Activated B cell treated with CpG ODN at 0.5 μM for 24 hours (primary cell): ENCODE measurements around the gene SARM1. TPM values are rescaled to one million over a fixed set of nuclear protein-coding genes. Genes with fewer than 3 reads are reported as not detected.

Experiments used
- ATAC-seq: fragments of 200-7000 bp; cut with Tn5 transposase; one replicate; pipeline ENCODE4 v1.10.0; 2021; ENCODE audit warnings: low read depth, mild to moderate bottlenecking, moderate library complexity
- CTCF ChIA-PET: fragments of 350-600 bp; sonication (Branson Sonifier 250); formaldehyde crosslinking; loops from one replicate; lab custom pipeline; 2021; ENCODE audit warnings: antibody characterized with exemption; lab: Charles Lee
- POLR2A ChIA-PET: fragments of 350-600 bp; sonication (Branson Sonifier 250); formaldehyde crosslinking; loops from one replicate; lab custom pipeline; 2021; ENCODE audit warnings: antibody characterized with exemption; lab: Charles Lee
- DNase-seq: peaks from one replicate; pipeline ENCODE4 v3.0.0; 2022
- H3K27ac Mint-ChIP-seq: one replicate; pipeline ENCODE4 v1.8.0; 2020; ENCODE audit warnings: mixed read lengths
- H3K27me3 Mint-ChIP-seq: one replicate; pipeline ENCODE4 v1.8.0; 2021; ENCODE audit warnings: mixed read lengths
- H3K36me3 Mint-ChIP-seq: one replicate; pipeline ENCODE4 v1.8.0; 2021; ENCODE audit warnings: low read depth, mixed read lengths
- H3K4me1 Mint-ChIP-seq: one replicate; pipeline ENCODE4 v1.8.0; 2021; ENCODE audit warnings: mixed read lengths
- H3K4me3 Mint-ChIP-seq: one replicate; pipeline ENCODE4 v1.8.0; 2020; ENCODE audit warnings: mild to moderate bottlenecking, mixed read lengths
- H3K9me3 Mint-ChIP-seq: one replicate; pipeline ENCODE4 v1.8.0; 2020; ENCODE audit warnings: mixed read lengths
- CTCF ChIP-seq: fragments of 200-600 bp; IDR thresholded peaks from one replicate; pipeline ENCODE4 v1.8.0; 2022; ENCODE audit warnings: antibody characterized with exemption, mild to moderate bottlenecking
- intact Hi-C: fragments of 100-400 bp; cut with micrococcal nuclease; formaldehyde crosslinking; loops from one replicate; pipeline ENCODE4 v1.15.1; 2024
- total RNA-seq: library from RNA; stranded (reverse); gene quantifications from 2 replicates; pipeline ENCODE4 v1.2.3, GENCODE V29; 2022

Gene SARM1
- total RNA-seq, 1 donor from 2014 or later: 19.9 TPM

GRCh38 chr17:28390984-28391383 is 19.5 kb downstream of the SARM1 start:
- Mint-ChIP-seq H3K27ac (no peak overlapping the region), H3K9me3 (no peaks in the 10 kb centered on the region), H3K36me3 (peaks cover 61% of the 10 kb centered on the region), H3K4me3 (no peak overlapping the region), H3K27me3 (no peaks in the 10 kb centered on the region), H3K4me1 (no peaks in the 10 kb centered on the region)
- DNase-seq (no peak), ATAC-seq (no peak)
- CTCF ChIA-PET: interaction anchor here (1.3 kb wide), 1 partner anchor 26 kb away, joined by 3 read pairs; no protein-coding TSS in a partner anchor
- intact Hi-C loops: no loop called here
- POLR2A ChIA-PET: no interaction called here
- TF ChIP-seq CTCF: no peak

- ChIA-PET POLR2A (interaction anchor here (0.6 kb wide), 1 partner anchor 92 kb away, joined by 3 read pairs; no protein-coding TSS in a partner anchor), CTCF (interaction anchor here (1.3 kb wide), 1 partner anchor 25 kb away, joined by 3 read pairs; no protein-coding TSS in a partner anchor)
- DNase-seq (no peak), ATAC-seq (no peak)
- no peaks in the 10 kb centered on the region for H3K9me3 Mint-ChIP-seq
- no peak overlapping the region for H3K4me3 Mint-ChIP-seq
- intact Hi-C loops: no loop called here
- H3K36me3 Mint-ChIP-seq: peaks cover 61% of the 10 kb centered on the region
- no peak overlapping the region for H3K27ac Mint-ChIP-seq
- no peaks in the 10 kb centered on the region for H3K4me1 Mint-ChIP-seq
- TF ChIP-seq CTCF: no peak
- H3K27me3 Mint-ChIP-seq: no peaks in the 10 kb centered on the region
These were observed 19.9 kb downstream of the SARM1 start for GRCh38 chr17:28391401-28391800.

GRCh38 chr17:28392491-28392890 is 21.0 kb downstream of the SARM1 start:
- no peak overlapping the region for H3K27ac Mint-ChIP-seq
- no peak overlapping the region for H3K4me3 Mint-ChIP-seq
- no peaks in the 10 kb centered on the region for H3K27me3 Mint-ChIP-seq
- TF ChIP-seq CTCF: no peak
- H3K9me3 Mint-ChIP-seq: no peaks in the 10 kb centered on the region
- POLR2A ChIA-PET: no interaction called here
- CTCF ChIA-PET: no interaction called here
- DNase-seq (no peak), ATAC-seq (no peak)
- no peaks in the 10 kb centered on the region for H3K4me1 Mint-ChIP-seq
- intact Hi-C loops: no loop called here
- peaks cover 60% of the 10 kb centered on the region for H3K36me3 Mint-ChIP-seq

- no peaks in the 10 kb centered on the region for H3K9me3 Mint-ChIP-seq
- no peaks in the 10 kb centered on the region for H3K27me3 Mint-ChIP-seq
- no peak overlapping the region for H3K4me3 Mint-ChIP-seq
- TF ChIP-seq CTCF: no peak
- H3K36me3 Mint-ChIP-seq: peaks cover 48% of the 10 kb centered on the region
- ChIA-PET POLR2A (no interaction called here), CTCF (no interaction called here)
- DNase-seq: no peak
- peaks cover 8% of the 10 kb centered on the region for H3K4me1 Mint-ChIP-seq
- ATAC-seq: no peak
- no peak overlapping the region for H3K27ac Mint-ChIP-seq
- intact Hi-C loops: no loop called here
These were observed 23.0 kb downstream of the SARM1 start for GRCh38 chr17:28394337-28395116.

- Mint-ChIP-seq H3K4me1 (peaks cover 8% of the 10 kb centered on the region), H3K4me3 (no peak overlapping the region), H3K27me3 (no peaks in the 10 kb centered on the region), H3K36me3 (peaks cover 39% of the 10 kb centered on the region), H3K9me3 (no peaks in the 10 kb centered on the region), H3K27ac (no peak overlapping the region)
- no peak for ATAC-seq
- no peak for TF ChIP-seq CTCF
- ChIA-PET CTCF (interaction anchor here (0.5 kb wide), 1 partner anchor 81 kb away, joined by 3 read pairs; no protein-coding TSS in a partner anchor), POLR2A (no interaction called here)
- intact Hi-C loops: no loop called here
- no peak for DNase-seq
These were observed 23.9 kb downstream of the SARM1 start for GRCh38 chr17:28395426-28395825.
